Measurements from ENCODE around the gene SLC10A3.

Gene SLC10A3

GRCh38 chrX:154482786-154483185 is 7.6 kb downstream of the SLC10A3 start:
- DNase-seq = no peak

GRCh38 chrX:154481911-154482601 is 8.4 kb downstream of the SLC10A3 start:
- DNase-seq = no peak

- DNase-seq = no peak
These were observed 9.2 kb downstream of the SLC10A3 start for GRCh38 chrX:154481195-154481594.

- DNase-seq = peak; percentile 92 to 95
These were observed 11.5 kb downstream of the SLC10A3 start, which contains the start of gene LAGE3 for GRCh38 chrX:154478728-154479622. Gene LAGE3, minus strand, starts transcription at chrX:154479281. Its CDS starts 366 bp downstream, at chrX:154478915.

GRCh38 chrX:154477891-154478477 is 12.4 kb downstream of the SLC10A3 start:
- DNase-seq = no peak

GRCh38 chrX:154476821-154477220 is 13.6 kb downstream of the SLC10A3 start:
- DNase-seq = no peak

GRCh38 chrX:154473683-154474082 is 16.7 kb downstream of the SLC10A3 start:
- DNase-seq = no peak

GRCh38 chrX:154472685-154473632 is 17.5 kb downstream of the SLC10A3 start:
- no peak for DNase-seq

GRCh38 chrX:154471839-154472684 is 18.4 kb downstream of the SLC10A3 start:
- no peak for DNase-seq

GRCh38 chrX:154470914-154471568 is 19.4 kb downstream of the SLC10A3 start:
- DNase-seq = no peak

GRCh38 chrX:154470434-154470833 is 20.0 kb downstream of the SLC10A3 start:
- DNase-seq = no peak

- DNase-seq = no peak
These were observed 20.5 kb downstream of the SLC10A3 start for GRCh38 chrX:154469880-154470279.

GRCh38 chrX:154469114-154469513 is 21.3 kb downstream of the SLC10A3 start:
- DNase-seq = no peak

- DNase-seq = no peak
These were observed 22.2 kb downstream of the SLC10A3 start for GRCh38 chrX:154468217-154468616.

- DNase-seq = no peak
These were observed 22.9 kb downstream of the SLC10A3 start for GRCh38 chrX:154467556-154467955.

- no peak for DNase-seq
These were observed 23.5 kb downstream of the SLC10A3 start for GRCh38 chrX:154466907-154467306.

- no peak for DNase-seq
These were observed 24.4 kb downstream of the SLC10A3 start for GRCh38 chrX:154466036-154466435.

GRCh38 chrX:154465601-154466000 is 24.8 kb downstream of the SLC10A3 start:
- DNase-seq = no peak

GRCh38 chrX:154464806-154465365 is 25.5 kb downstream of the SLC10A3 start:
- no peak for DNase-seq

GRCh38 chrX:154463611-154464220 is 26.7 kb downstream of the SLC10A3 start:
- no peak for DNase-seq

All from stimulated activated CD4-positive, alpha-beta T cell treated with anti-CD3 and anti-CD28 coated beads, Interleukin-2, amount 100 ng/mL, for 48 hours (primary cell).